Kidney epithelial cell (primary cell): ENCODE data around the gene ATPAF2. TPM values are rescaled to one million over a fixed set of nuclear protein-coding genes. Genes with fewer than 3 reads are reported as not detected.

Source experiments
- DNase-seq: peaks from one replicate; pipeline ENCODE4 v3.0.0-alpha.2; 2010; ENCODE audit warnings: low read depth
- H3K27me3 ChIP-seq: 2 replicates; pipeline ENCODE4 v1.6.0; 2011; ENCODE audit warnings: low read length; ENCODE audit not compliant: control insufficient read depth, insufficient read depth
- H3K36me3 ChIP-seq: 2 replicates; pipeline ENCODE4 v1.5.1; 2011; ENCODE audit warnings: low read length; ENCODE audit not compliant: control insufficient read depth, insufficient read depth
- H3K4me3 ChIP-seq: 2 replicates; pipeline ENCODE4 v1.5.1; 2011; ENCODE audit warnings: low read depth, mild to moderate bottlenecking, control low read depth, low read length
- total RNA-seq: library from RNA; depleted of rRNA; stranded (reverse); fragments of >200 nt; gene quantifications from 2 replicates; pipeline ENCODE4 v1.2.3, GENCODE V29; 2015
- TF ChIP-seq, protein P1 (sequence below): IDR thresholded peaks from 2 replicates; pipeline ENCODE4 v1.5.1; 2011; ENCODE audit warnings: mild to moderate bottlenecking, moderate library complexity, low read length, control low read depth, inconsistent platforms; ENCODE audit not compliant: insufficient read depth, poor library complexity, severe bottlenecking

ATPAF2 gene
- total RNA-seq, 1 donor from 2014 or later = 32.3 TPM

GRCh38 chr17:17990282-17990681, 48.7 kb downstream of the ATPAF2 start:
- no peaks in the 10 kb centered on the region for H3K27me3 ChIP-seq
- DNase-seq = no peak
- TF ChIP-seq, protein P1, sequence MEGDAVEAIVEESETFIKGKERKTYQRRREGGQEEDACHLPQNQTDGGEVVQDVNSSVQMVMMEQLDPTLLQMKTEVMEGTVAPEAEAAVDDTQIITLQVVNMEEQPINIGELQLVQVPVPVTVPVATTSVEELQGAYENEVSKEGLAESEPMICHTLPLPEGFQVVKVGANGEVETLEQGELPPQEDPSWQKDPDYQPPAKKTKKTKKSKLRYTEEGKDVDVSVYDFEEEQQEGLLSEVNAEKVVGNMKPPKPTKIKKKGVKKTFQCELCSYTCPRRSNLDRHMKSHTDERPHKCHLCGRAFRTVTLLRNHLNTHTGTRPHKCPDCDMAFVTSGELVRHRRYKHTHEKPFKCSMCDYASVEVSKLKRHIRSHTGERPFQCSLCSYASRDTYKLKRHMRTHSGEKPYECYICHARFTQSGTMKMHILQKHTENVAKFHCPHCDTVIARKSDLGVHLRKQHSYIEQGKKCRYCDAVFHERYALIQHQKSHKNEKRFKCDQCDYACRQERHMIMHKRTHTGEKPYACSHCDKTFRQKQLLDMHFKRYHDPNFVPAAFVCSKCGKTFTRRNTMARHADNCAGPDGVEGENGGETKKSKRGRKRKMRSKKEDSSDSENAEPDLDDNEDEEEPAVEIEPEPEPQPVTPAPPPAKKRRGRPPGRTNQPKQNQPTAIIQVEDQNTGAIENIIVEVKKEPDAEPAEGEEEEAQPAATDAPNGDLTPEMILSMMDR = no peak
- H3K4me3 ChIP-seq = no peak overlapping the region
- no peaks in the 10 kb centered on the region for H3K36me3 ChIP-seq

DNA sequence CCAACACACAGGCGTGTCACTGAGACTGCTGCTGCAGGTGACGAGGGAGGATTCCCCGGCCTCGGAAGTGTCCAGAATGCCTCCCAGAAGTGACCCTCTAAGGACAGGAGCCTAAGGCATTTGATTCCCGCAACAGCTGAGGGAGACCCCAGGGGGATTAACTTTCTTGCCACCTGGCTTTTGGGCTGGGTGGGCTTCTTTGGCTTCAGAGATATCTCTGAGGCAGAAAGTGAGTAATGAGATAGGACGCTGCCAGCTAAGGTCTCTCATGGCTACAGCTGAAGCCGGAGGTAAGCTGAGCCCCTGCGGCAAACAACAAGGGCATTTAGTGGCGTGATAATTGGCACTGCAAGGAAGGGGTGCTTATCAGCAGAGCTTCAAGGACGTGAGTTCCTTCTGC, 49.4 kb downstream of the ATPAF2 start:
- no peak for DNase-seq
- TF ChIP-seq, protein P1 = no peak
- H3K4me3 ChIP-seq = no peak overlapping the region
- H3K27me3 ChIP-seq = no peaks in the 10 kb centered on the region
- no peaks in the 10 kb centered on the region for H3K36me3 ChIP-seq

DNA sequence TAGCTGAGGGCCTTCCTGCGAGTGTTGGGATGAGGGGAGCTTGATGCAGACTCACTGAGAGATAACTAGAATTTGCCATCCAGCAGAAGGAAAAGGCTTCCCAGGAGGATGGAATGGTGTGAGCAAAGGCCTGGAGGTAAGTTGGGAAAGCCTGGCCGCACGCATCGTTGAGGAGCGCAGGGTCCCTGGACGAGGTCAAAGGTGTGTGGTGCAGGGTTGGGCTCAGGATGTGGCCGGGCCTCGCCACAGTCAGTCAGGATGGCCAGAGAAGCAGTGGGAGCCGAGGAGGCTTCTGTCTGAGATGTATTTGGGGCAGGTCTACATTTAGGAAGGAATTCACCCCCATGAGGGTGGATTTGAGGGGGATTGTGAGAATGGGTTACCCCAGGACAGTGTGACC, 49.9 kb downstream of the ATPAF2 start:
- DNase-seq = no peak

DNA sequence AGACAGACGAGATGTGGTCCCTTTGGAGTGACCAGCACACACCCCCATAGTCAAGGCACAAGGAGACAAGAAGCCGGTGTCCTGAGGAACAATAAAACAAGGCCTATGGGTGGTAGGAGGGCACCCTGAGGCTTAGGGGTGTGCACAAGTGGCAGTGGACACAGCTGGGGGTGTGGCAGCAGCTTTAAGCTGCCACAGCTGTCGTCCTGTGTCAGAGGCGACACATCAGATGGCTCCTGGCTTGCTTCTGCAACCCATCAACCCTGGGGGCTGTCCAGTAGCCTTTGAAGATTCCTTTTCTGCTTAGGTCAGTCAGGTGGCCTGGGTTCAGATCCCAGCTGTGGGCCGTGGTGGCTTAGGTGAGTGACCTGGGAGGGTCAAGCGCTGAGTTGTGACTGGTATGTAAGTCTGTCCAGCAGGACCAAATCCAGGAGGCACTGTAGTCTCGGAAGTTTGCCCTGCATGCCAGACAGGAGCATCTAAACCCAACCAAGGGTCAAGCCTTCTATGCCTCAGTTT, 50.5 kb downstream of the ATPAF2 start:
- H3K4me3 ChIP-seq = no peak overlapping the region

More for the DNA sequence above, 49.9 kb downstream of the ATPAF2 start:
- Histone ChIP-seq H3K36me3 (no peaks in the 10 kb centered on the region), H3K4me3 (no peak overlapping the region), H3K27me3 (no peaks in the 10 kb centered on the region)
- TF ChIP-seq, protein P1 = no peak

GRCh38 chr17:17987901-17988300, 51.1 kb downstream of the ATPAF2 start:
- no peak for DNase-seq
- H3K27me3 ChIP-seq = no peaks in the 10 kb centered on the region
- H3K36me3 ChIP-seq = no peaks in the 10 kb centered on the region
- no peak overlapping the region for H3K4me3 ChIP-seq
- TF ChIP-seq, protein P1 = no peak

More for the DNA sequence above, 50.5 kb downstream of the ATPAF2 start:
- Histone ChIP-seq H3K27me3 (no peaks in the 10 kb centered on the region), H3K36me3 (no peaks in the 10 kb centered on the region)
- no peak for DNase-seq
- TF ChIP-seq, protein P1 = no peak

GRCh38 chr17:17987187-17987896, 51.6 kb downstream of the ATPAF2 start:
- Histone ChIP-seq H3K27me3 (no peaks in the 10 kb centered on the region), H3K4me3 (no peak overlapping the region), H3K36me3 (no peaks in the 10 kb centered on the region)
- DNase-seq = no peak
- TF ChIP-seq, protein P1 = no peak
